HL-60 (cell line): ENCODE data around the gene ALAD.

Experiments
- CTCF ChIP-seq: IDR thresholded peaks from one replicate; pipeline ENCODE4 v1.5.1; 2011; ENCODE audit warnings: low read length, control low read depth, inconsistent platforms; ENCODE audit not compliant: insufficient read depth
- GABPA ChIP-seq: IDR thresholded peaks from 2 replicates; pipeline ENCODE4 v1.6.1; 2012; ENCODE audit warnings: low read depth
- POLR2AphosphoS5 ChIP-seq: IDR thresholded peaks from 2 replicates; pipeline ENCODE4 v1.6.1; 2012; ENCODE audit warnings: low read depth
- REST ChIP-seq: IDR thresholded peaks from 2 replicates; pipeline ENCODE4 v1.6.1; 2012; ENCODE audit warnings: low read depth; ENCODE audit not compliant: insufficient replicate concordance

- TF ChIP-seq CTCF (no peak), REST (no peak), POLR2AphosphoS5 (no peak), GABPA (no peak)
Observed at GRCh38 chr9:113359385-113359784, 41.7 kb downstream of the ALAD start.
